ENCODE data around the gene MBP. TPM values are rescaled to one million over a fixed set of nuclear protein-coding genes. Genes with fewer than 3 reads are reported as not detected.

The MBP gene
- total RNA-seq, 1 experiment from 2014 or later = 88.8 TPM

GRCh38 chr18:77002496-77002895 lies 130.1 kb downstream of the MBP start:
- Histone ChIP-seq H3K4me1 (ENCODE audit: control insufficient read depth, insufficient read depth, low read length) (peaks cover 8% of the 10 kb centered on the region; the same call in 1 of the 2 replicates), H3K27me3 (ENCODE audit: control insufficient read depth, insufficient read depth, low read length) (no peaks in the 10 kb centered on the region), H3K36me3 (ENCODE audit: control insufficient read depth, insufficient read depth, low read length) (no peaks in the 10 kb centered on the region), H3K4me3 (ENCODE audit: low read depth in 2 of 2, low read length in 2 of 2) (no peak overlapping the region), H3K27ac (ENCODE audit: low read length) (no peak overlapping the region), H3K9me3 (ENCODE audit: control insufficient read depth, insufficient read depth, low read depth, low read length) (no peaks in the 10 kb centered on the region)
- DNase-seq (ENCODE audit: low read depth, low spot score) (no peak), ATAC-seq (no peak)
- TF ChIP-seq, protein P1, sequence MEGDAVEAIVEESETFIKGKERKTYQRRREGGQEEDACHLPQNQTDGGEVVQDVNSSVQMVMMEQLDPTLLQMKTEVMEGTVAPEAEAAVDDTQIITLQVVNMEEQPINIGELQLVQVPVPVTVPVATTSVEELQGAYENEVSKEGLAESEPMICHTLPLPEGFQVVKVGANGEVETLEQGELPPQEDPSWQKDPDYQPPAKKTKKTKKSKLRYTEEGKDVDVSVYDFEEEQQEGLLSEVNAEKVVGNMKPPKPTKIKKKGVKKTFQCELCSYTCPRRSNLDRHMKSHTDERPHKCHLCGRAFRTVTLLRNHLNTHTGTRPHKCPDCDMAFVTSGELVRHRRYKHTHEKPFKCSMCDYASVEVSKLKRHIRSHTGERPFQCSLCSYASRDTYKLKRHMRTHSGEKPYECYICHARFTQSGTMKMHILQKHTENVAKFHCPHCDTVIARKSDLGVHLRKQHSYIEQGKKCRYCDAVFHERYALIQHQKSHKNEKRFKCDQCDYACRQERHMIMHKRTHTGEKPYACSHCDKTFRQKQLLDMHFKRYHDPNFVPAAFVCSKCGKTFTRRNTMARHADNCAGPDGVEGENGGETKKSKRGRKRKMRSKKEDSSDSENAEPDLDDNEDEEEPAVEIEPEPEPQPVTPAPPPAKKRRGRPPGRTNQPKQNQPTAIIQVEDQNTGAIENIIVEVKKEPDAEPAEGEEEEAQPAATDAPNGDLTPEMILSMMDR (IDR thresholded peaks at IDR 0.05) = no peak
- no peak for TF ChIP-seq POLR2AphosphoS5 (IDR thresholded peaks at IDR 0.05; ENCODE audit: low read depth, low read length)
- no peak for TF ChIP-seq REST (IDR thresholded peaks at IDR 0.05; ENCODE audit: insufficient read depth in 1 of 2, low read depth in 2 of 2, low read length in 1 of 2)
- no peak for TF ChIP-seq TCF7L2 (IDR thresholded peaks at IDR 0.05; ENCODE audit: low read depth, low read length)
- TF ChIP-seq SIN3A (IDR thresholded peaks at IDR 0.05; ENCODE audit: borderline replicate concordance, insufficient read depth, low read depth, low read length) = no peak
- POLR2A ChIA-PET = no interaction called here
- in situ Hi-C loops (cut with HindIII; ENCODE audit: low pct_unique_long_range_greater_than_20kb, low sequenced_read_pairs) (no loop called here), intact Hi-C loops (cut with micrococcal nuclease; ENCODE audit: unreplicated experiment) (no loop called here)
- CTCF ChIA-PET = no interaction called here
- BruUV-seq (replicated peaks) = no TSS peak

GRCh38 chr18:77001979-77002378 lies 130.6 kb downstream of the MBP start:
- intact Hi-C loops (cut with micrococcal nuclease; ENCODE audit: unreplicated experiment) = loop anchor here (2.0 kb wide), 2 partner anchors 211 to 651 kb away; no protein-coding TSS in a partner anchor
- Histone ChIP-seq H3K27me3 (ENCODE audit: control insufficient read depth, insufficient read depth, low read length) (no peaks in the 10 kb centered on the region), H3K9me3 (ENCODE audit: control insufficient read depth, insufficient read depth, low read depth, low read length) (no peaks in the 10 kb centered on the region), H3K4me3 (ENCODE audit: low read depth in 2 of 2, low read length in 2 of 2) (no peak overlapping the region), H3K36me3 (ENCODE audit: control insufficient read depth, insufficient read depth, low read length) (no peaks in the 10 kb centered on the region), H3K27ac (ENCODE audit: low read length) (no peak overlapping the region), H3K4me1 (ENCODE audit: control insufficient read depth, insufficient read depth, low read length) (peaks cover 8% of the 10 kb centered on the region; the same call in 1 of the 2 replicates)
- ATAC-seq (no peak), DNase-seq (ENCODE audit: low read depth, low spot score) (no peak)
- no TSS peak for BruUV-seq (replicated peaks)
- POLR2A ChIA-PET = no interaction called here
- no peak for TF ChIP-seq POLR2AphosphoS5 (IDR thresholded peaks at IDR 0.05; ENCODE audit: low read depth, low read length)
- TF ChIP-seq SIN3A (IDR thresholded peaks at IDR 0.05; ENCODE audit: borderline replicate concordance, insufficient read depth, low read depth, low read length) = no peak
- TF ChIP-seq, protein P1 (IDR thresholded peaks at IDR 0.05) = no peak
- no peak for TF ChIP-seq TCF7L2 (IDR thresholded peaks at IDR 0.05; ENCODE audit: low read depth, low read length)
- no peak for TF ChIP-seq REST (IDR thresholded peaks at IDR 0.05; ENCODE audit: insufficient read depth in 1 of 2, low read depth in 2 of 2, low read length in 1 of 2)
- in situ Hi-C loops (cut with HindIII; ENCODE audit: low pct_unique_long_range_greater_than_20kb, low sequenced_read_pairs) = no loop called here
- CTCF ChIA-PET = no interaction called here
